CD4-positive, alpha-beta T cell (primary cell): ENCODE measurements around the gene RANBP2. TPM values are rescaled to one million over a fixed set of nuclear protein-coding genes. Genes with fewer than 3 reads are reported as not detected.
"Not testable (repeated sequence)": the region's sequence is repeated elsewhere in the genome, so short reads cannot be mapped to it uniquely, and the experiment has no call there.

ENCODE experiments used
- ATAC-seq: fragments of 200-7000 bp; cut with Tn5 transposase; one replicate; pipeline ENCODE4 v1.10.0; 2022; ENCODE audit warnings: mild to moderate bottlenecking; ENCODE audit not compliant: poor library complexity
- CTCF ChIA-PET: fragments of 350-600 bp; sonication (Branson Sonifier 250); formaldehyde crosslinking; loops from one replicate; lab custom pipeline; 2021; ENCODE audit warnings: antibody characterized with exemption, inconsistent platforms; lab: Charles Lee
- POLR2A ChIA-PET: fragments of 350-600 bp; sonication (Branson Sonifier 250); formaldehyde crosslinking; loops from one replicate; lab custom pipeline; 2021; ENCODE audit warnings: antibody characterized with exemption, inconsistent platforms; lab: Charles Lee
- DNase-seq, 14 experiments: peaks; one replicate each; pipeline ENCODE4 v3.0.0-alpha.2; 2013 to 2020; ENCODE audit warnings: mixed read lengths in 2 of 14
- H3K27ac ChIP-seq, 2 donors: one replicate each; pipeline versions ENCODE4 v1.5.1 to v1.7.0; 2013; ENCODE audit warnings: low read length in 2 of 2, low read depth in 1 of 2, mild to moderate bottlenecking in 1 of 2
- H3K27me3 ChIP-seq, 2 experiments: 1 replicate in 1 of 2; 2 replicates in 1 of 2; pipeline versions ENCODE4 v1.6.1 to v1.7.0; 2013; ENCODE audit warnings: low read length in 2 of 2, control low read depth in 1 of 2, mild to moderate bottlenecking in 1 of 2, moderate library complexity in 1 of 2; ENCODE audit not compliant: insufficient read depth in 2 of 2, control insufficient read depth in 1 of 2
- H3K36me3 ChIP-seq: one replicate; pipeline ENCODE4 v1.6.1; 2013; ENCODE audit warnings: low read length, control low read depth; ENCODE audit not compliant: insufficient read depth
- H3K4me1 ChIP-seq: one replicate; pipeline ENCODE4 v1.6.1; 2013; ENCODE audit warnings: low read length, control low read depth; ENCODE audit not compliant: insufficient read depth
- H3K4me3 ChIP-seq: one replicate; pipeline ENCODE4 v1.5.1; 2013; ENCODE audit warnings: mild to moderate bottlenecking, low read length, moderate library complexity
- H3K9me3 ChIP-seq, 2 experiments: 1 replicate in 1 of 2; 2 replicates in 1 of 2; pipeline versions ENCODE4 v1.6.1 to v1.7.0; 2013; ENCODE audit warnings: low read length in 2 of 2, mild to moderate bottlenecking in 2 of 2, control low read depth in 1 of 2, moderate library complexity in 1 of 2; ENCODE audit not compliant: control insufficient read depth in 1 of 2, insufficient read depth in 1 of 2
- H3K27ac Mint-ChIP-seq: one replicate; pipeline ENCODE4 v1.8.0; 2020; ENCODE audit warnings: mixed read lengths
- H3K27me3 Mint-ChIP-seq: one replicate; pipeline ENCODE4 v1.8.0; 2021; ENCODE audit warnings: mixed read lengths
- H3K36me3 Mint-ChIP-seq: one replicate; pipeline ENCODE4 v1.8.0; 2021; ENCODE audit warnings: low read depth, mixed read lengths
- H3K4me1 Mint-ChIP-seq: one replicate; pipeline ENCODE4 v1.8.0; 2021; ENCODE audit warnings: low read depth, mixed read lengths
- H3K4me3 Mint-ChIP-seq: one replicate; pipeline ENCODE4 v1.8.0; 2020; ENCODE audit warnings: mild to moderate bottlenecking, mixed read lengths
- H3K9me3 Mint-ChIP-seq: one replicate; pipeline ENCODE4 v1.8.0; 2020; ENCODE audit warnings: mixed read lengths
- intact Hi-C, 2 experiments: fragments of 100-400 bp; cut with DNase I in 1 of 2; cut with micrococcal nuclease in 1 of 2; formaldehyde crosslinking; loops; one replicate each; pipeline versions ENCODE4 v1.15.1 to v1.9.0; 2023 to 2025; cut with DNase I, micrococcal nuclease
- total RNA-seq, 174 experiments: library from RNA in 2 of 174; stranded (reverse) in 2 of 174; gene quantifications; one replicate each; pipeline ENCODE4 v1.2.3 and lab custom pipeline; 2021 to 2026
- TF ChIP-seq, protein P1 (sequence below): fragments of 200-600 bp; IDR thresholded peaks from one replicate; pipeline ENCODE4 v1.8.0; 2022; ENCODE audit warnings: antibody characterized with exemption, mild to moderate bottlenecking

The RANBP2 gene
- total RNA-seq, 2 experiments from 2014 or later, result 182 to 186 TPM

DNA sequence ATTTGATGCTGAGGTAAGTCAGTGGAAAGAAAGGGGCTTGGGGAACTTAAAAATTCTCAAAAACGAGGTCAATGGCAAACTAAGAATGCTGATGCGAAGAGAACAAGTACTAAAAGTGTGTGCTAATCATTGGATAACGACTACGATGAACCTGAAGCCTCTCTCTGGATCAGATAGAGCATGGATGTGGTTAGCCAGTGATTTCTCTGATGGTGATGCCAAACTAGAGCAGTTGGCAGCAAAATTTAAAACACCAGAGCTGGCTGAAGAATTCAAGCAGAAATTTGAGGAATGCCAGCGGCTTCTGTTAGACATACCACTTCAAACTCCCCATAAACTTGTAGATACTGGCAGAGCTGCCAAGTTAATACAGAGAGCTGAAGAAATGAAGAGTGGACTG, 47.4 kb downstream of the RANBP2 start:
- peaks cover 40% of the 10 kb centered on the region for H3K36me3 ChIP-seq
- DNase-seq, CTCF ChIA-PET, intact Hi-C loops, H3K9me3 ChIP-seq, H3K27ac Mint-ChIP-seq, POLR2A ChIA-PET, H3K4me3 ChIP-seq, H3K27ac ChIP-seq, ATAC-seq, H3K4me1 ChIP-seq, H3K9me3 Mint-ChIP-seq, H3K4me3 Mint-ChIP-seq, H3K27me3 Mint-ChIP-seq, H3K27me3 ChIP-seq: not testable (repeated sequence)
- H3K4me1 Mint-ChIP-seq, result peaks cover 12% of the 10 kb centered on the region
- peaks cover 74% of the 10 kb centered on the region for H3K36me3 Mint-ChIP-seq

DNA sequence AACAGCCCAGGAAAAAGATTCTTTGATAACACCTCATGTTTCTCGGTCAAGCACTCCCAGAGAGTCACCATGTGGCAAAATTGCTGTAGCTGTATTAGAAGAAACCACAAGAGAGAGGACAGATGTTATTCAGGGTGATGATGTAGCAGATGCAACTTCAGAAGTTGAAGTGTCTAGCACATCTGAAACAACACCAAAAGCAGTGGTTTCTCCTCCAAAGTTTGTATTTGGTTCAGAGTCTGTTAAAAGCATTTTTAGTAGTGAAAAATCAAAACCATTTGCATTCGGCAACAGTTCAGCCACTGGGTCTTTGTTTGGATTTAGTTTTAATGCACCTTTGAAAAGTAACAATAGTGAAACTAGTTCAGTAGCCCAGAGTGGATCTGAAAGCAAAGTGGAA, 48.6 kb downstream of the RANBP2 start:
- peaks cover 79% of the 10 kb centered on the region for H3K36me3 Mint-ChIP-seq
- peaks cover 49% of the 10 kb centered on the region for H3K36me3 ChIP-seq

DNA sequence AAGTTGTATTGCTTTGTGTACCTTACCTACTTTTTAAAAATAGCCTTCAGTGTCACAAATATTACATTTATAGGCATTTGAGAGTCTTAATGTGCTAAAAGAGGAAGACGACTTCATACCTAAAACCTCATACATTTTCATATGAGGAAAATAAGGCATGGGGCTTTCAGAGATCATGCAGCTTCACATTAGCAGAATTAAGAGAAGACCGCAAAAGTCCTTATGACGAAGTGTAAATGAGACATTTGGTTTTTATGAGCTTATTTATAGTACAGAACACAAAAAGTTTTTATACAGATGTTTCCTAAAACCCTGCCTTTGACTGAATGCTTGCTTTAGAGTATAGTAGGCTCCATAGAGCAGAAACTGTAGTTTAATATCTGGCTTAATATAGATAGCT, 57.2 kb downstream of the RANBP2 start:
- Mint-ChIP-seq H3K4me3 (no peak overlapping the region), H3K4me1 (peaks cover 4% of the 10 kb centered on the region), H3K27ac (no peak overlapping the region), H3K9me3 (no peaks in the 10 kb centered on the region), H3K36me3 (peaks cover 85% of the 10 kb centered on the region), H3K27me3 (no peaks in the 10 kb centered on the region)
- ATAC-seq (no peak), DNase-seq (no peak)
- H3K27me3 ChIP-seq, result no peaks in the 10 kb centered on the region
- no peaks in the 10 kb centered on the region for H3K4me1 ChIP-seq
- no peaks in the 10 kb centered on the region for H3K9me3 ChIP-seq
- H3K27ac ChIP-seq, result no peak overlapping the region
- H3K36me3 ChIP-seq, result peaks cover 85% of the 10 kb centered on the region
- POLR2A ChIA-PET, result no interaction called here
- TF ChIP-seq, protein P1, sequence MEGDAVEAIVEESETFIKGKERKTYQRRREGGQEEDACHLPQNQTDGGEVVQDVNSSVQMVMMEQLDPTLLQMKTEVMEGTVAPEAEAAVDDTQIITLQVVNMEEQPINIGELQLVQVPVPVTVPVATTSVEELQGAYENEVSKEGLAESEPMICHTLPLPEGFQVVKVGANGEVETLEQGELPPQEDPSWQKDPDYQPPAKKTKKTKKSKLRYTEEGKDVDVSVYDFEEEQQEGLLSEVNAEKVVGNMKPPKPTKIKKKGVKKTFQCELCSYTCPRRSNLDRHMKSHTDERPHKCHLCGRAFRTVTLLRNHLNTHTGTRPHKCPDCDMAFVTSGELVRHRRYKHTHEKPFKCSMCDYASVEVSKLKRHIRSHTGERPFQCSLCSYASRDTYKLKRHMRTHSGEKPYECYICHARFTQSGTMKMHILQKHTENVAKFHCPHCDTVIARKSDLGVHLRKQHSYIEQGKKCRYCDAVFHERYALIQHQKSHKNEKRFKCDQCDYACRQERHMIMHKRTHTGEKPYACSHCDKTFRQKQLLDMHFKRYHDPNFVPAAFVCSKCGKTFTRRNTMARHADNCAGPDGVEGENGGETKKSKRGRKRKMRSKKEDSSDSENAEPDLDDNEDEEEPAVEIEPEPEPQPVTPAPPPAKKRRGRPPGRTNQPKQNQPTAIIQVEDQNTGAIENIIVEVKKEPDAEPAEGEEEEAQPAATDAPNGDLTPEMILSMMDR, result no peak
- CTCF ChIA-PET, result no interaction called here
- no peak overlapping the region for H3K4me3 ChIP-seq
- intact Hi-C loops, result no loop called here

More for the DNA sequence above, 48.6 kb downstream of the RANBP2 start:
- H3K4me3 Mint-ChIP-seq, H3K9me3 Mint-ChIP-seq, H3K4me1 ChIP-seq, H3K27me3 ChIP-seq, H3K27ac ChIP-seq, H3K27ac Mint-ChIP-seq, DNase-seq, intact Hi-C loops, H3K4me3 ChIP-seq, ATAC-seq, POLR2A ChIA-PET, H3K9me3 ChIP-seq, CTCF ChIA-PET, H3K27me3 Mint-ChIP-seq: not testable (repeated sequence)
- peaks cover 12% of the 10 kb centered on the region for H3K4me1 Mint-ChIP-seq

DNA sequence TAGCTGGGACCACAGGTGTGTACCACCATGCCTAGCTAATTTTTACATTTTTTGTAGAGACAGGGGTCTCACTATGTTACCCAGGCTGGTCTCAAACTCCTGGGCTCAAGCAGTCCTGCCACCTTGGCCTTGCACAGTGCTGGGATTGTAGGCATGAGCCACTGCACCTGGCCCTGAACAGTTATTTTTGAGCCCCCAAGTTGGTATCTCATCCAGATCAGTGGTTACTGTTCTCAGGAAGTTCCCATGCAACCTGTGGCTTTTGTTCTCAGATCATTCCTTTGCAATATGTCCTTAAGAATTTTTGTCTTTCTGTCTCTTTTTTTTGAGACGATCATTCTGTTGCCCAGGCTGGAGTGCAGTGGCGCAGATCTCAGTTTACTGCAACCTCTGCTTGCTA, 59.6 kb downstream of the RANBP2 start:
- intact Hi-C loops, result no loop called here
- no peak for DNase-seq
- Mint-ChIP-seq H3K27ac (no peak overlapping the region), H3K27me3 (no peaks in the 10 kb centered on the region), H3K4me3 (no peak overlapping the region), H3K9me3 (no peaks in the 10 kb centered on the region), H3K36me3 (peaks cover 81% of the 10 kb centered on the region), H3K4me1 (peaks cover 4% of the 10 kb centered on the region)
- Histone ChIP-seq H3K36me3 (peaks cover 84% of the 10 kb centered on the region), H3K4me3 (no peak overlapping the region), H3K27ac (no peak overlapping the region), H3K4me1 (no peaks in the 10 kb centered on the region), H3K27me3 (no peaks in the 10 kb centered on the region), H3K9me3 (no peaks in the 10 kb centered on the region)
- TF ChIP-seq, protein P1, result no peak
- CTCF ChIA-PET, result no interaction called here
- POLR2A ChIA-PET, result no interaction called here
- no peak for ATAC-seq
